ENCODE measurements around the gene SDHA.

The SDHA gene

DNA sequence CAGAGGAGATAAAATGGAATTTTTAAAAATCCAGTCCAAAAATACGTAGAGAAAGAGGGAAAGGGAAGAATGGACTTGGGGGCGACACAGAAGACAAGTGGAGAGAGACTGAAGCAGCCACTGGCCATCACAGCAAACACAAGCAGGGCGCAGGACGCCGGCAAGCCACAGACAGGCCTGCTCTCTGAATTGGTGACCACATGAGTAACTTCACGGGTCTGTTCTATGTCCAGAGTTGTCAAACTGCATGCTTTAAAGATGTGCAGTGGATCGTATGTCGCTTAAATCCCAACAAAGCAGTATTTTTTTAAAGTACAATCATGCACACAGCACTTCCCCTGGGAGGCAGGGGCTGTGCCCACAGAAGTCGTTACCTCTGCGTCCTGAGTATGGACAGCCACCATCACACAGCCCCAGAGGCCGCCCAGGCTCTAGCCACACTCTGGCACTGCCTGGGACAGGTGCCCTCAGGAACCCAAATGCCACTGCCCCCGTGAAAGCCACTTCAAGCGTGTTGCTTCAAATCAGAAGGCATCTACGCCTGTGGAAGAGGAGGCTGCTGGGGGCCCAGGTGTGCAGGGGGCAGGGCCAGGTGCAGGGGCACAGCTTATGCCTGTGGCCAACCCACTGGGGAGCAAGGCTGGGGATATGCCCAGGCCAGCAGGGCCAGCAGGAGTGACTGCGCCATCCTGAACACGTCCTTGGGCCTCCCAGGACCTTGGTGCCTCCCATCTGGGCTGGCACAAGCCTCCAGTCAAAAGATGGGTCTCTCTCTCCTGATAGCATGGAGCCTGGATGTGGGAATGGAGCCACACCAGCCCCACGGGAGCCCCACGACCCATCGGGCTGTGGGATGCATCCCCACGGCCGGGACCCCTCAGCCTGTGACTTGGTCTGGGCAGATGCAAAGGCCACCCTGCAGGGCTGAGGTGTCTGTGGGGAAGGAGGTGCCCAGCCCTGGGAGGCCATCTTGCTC, 32.7 kb upstream of the SDHA start:
- DNase-seq (ENCODE audit: low read depth in 4 of 4, low spot score in 1 of 4): no peak

DNA sequence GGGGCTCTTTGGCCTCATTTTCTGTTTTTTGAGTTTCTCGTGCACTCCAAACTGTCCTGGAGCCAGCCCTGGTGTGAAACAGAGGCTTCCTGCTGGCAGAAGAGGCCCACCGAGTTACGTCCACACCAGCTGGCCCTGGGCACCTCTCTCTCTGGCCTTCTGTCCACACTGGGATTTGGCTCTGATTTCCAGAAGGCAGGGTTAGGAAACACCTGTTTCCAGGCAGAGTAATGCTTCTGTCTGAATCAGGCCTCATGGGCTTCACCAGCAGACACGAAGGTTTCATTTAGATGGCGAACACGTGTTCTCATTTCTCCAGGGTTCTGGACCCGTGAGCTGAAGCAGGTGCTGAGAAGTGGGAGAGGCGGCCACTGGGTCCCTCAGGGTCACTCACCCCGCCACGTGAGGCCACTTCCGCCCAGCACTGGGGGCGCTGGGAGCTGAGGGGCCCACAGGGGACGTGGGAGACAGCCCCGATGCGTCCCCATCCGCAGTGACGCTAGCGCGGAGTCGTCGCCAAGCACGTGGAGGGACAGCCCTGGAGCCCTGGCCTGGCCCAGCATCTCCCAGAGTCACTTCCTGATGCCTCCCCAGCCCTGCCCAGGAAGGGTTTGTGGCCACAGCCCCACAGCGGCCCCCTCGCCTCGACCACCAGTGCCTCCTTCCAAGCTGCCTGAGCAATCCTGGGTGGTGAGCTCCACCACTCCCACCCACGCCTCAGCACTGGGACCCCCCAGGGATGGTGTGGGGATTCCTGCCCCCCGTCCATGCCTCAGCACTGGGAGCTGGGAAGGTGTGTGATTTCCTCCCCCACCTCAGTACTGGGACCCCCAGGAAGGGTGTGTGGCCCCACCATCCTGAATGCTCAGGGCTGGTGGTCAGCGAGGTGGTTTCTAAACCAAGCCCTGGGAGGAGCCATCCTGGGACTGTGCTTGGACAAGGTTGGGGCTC, 31.8 kb upstream of the SDHA start:
- no peak for DNase-seq (ENCODE audit: low read depth in 4 of 4, low spot score in 1 of 4)

DNA sequence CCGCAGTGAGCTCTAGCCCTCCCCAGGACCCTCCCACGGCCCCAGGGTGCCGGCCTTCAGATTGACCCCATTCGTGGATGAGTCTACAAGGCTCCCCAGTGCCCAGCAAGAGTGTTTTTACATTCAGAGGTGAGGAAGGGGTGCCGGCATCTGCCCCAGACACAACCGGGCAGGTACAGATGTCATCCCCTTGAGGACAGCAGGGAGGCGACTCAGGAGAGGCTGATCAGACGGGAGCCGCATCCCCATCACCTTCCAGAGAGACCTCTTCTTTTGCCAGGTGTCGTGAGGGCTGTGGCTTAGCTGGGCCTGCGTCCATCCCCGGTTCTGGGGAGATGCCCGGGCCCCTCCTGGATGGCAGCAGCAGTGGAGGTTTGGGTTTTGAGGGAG, 31.1 kb upstream of the SDHA start:
- DNase-seq (ENCODE audit: low read depth in 4 of 4, low spot score in 1 of 4): no peak

DNA sequence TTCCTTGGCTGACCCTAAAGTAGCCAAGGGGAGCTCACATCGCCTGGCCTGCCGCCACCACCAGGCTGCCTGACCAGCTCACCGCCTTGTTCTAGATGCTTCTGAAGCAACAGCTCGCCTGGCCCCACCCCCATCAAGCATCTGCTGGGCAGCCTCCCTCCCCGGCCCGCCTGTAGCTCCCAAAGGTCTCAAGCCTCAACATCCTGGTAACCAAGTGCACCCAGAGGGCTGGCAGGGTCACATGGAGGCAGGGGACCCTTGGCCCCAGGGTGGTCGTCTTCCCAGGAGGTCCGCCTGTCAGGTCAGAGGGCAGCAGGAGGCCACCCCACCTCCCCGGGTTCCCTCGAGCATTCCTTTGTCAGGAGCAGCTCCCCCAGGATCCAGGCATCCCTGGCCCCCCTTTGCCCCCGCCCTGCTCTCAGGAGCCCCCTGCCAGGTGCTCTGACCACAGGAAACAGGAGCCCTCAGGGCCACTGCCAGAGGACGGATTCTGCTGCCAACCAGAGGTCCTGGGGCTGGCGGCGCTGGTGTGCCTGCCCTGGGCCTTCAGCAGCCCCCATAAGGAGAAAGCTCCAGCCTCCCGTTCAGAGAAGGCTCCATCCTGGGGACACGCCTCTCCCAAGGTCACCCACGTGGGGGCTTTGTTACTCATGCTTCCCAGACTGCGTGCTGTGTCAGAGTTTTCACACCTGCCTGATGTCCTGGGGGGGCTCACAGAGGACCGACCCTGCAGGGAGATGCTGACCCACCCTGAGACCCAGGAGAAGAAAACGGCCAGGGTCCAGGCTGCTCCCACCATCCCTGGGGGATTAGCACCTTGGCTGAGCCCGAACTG, 30.3 kb upstream of the SDHA start:
- DNase-seq (ENCODE audit: low read depth in 4 of 4, low spot score in 1 of 4): no peak

DNA sequence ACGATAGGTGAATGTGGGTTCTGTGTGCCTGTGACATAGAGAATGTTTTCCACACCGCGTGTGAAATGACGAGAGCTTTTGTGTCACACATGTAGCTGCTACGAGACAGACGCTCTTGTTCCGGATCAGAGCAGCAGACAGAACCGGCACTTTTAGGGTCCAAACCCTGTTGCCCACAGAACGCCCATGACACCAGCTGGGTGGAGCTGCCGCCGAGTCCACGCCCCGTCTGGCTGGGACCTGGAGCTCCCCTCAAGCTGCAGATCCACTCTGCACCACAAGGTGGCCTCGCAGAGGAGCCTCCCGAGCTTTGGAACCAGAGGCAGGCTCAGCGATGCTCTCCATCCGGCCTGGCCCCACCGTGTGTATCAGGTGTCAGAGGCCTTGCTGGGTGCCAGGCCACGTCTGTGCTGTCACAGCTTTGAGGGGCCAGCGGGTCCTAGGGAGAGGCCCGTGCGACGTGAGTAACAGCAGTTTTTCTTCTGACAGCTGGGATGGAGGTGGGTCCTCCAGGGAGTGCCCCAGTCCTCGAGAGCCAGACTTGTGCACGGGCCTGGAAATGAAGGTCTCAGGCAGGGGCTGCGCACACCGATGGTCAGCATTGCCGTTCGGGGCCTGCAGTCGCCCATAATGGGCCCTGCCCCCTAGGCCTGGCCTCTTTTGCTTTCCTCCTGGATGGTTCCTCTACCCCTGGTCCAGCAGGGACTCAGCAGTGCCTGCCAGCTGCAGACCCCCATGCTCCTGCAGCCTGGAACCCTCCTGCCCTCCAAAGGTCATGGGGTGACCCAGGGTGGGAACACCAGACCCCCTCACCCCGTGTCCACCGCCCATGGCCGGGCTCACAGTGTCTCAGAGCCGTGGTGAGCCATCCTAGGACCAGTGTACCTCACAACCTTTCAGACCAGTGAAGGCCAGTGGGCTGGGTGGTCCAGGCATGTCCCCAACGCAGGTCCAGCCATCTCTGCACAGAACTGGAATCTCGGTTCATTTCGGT, 29.3 kb upstream of the SDHA start:
- peak; percentile 67 to 83 (median 79) for DNase-seq (ENCODE audit: low read depth in 4 of 4, low spot score in 1 of 4)

DNA sequence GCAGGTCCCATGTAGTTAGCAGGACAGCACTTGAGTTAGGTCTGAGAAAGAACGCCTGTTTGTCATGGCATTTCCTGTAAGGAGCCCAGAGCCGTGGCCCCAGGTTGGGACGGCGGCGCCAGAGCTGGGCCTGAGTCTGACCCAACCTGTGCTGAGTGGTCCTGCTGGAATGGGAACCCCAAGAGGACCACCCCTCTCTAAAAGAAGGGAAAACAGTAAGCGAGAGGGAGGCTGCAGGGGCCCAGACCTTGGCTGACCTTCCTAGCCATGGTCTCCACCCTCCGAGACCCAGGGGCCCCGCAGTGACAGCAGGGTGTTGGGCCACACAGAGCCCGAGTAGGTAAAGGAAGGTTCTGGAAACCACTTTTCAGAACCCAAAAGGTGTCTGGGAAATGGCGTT, 28.6 kb upstream of the SDHA start:
- DNase-seq (ENCODE audit: low read depth in 4 of 4, low spot score in 1 of 4): no peak

DNA sequence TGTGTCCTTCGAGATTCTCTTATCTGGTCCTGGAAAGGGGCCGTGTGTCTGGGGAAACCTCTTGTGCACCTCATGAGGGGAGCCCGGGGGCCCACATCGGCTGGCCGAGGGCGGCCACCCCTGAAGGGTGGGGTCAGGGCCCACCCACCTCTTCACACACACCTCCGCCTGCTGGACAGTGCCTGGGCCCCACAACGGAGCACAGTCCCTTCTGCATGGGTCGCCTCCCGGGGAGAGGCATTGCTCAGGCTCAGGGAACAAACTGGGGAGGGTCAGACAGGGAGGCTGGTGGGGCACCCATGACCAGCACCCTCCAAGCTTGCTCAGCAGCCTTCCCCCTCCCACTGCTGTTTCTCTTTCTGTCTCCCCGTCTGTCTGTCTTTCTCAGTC, 28.1 kb upstream of the SDHA start:
- DNase-seq (ENCODE audit: low read depth in 4 of 4, low spot score in 1 of 4): no peak

DNA sequence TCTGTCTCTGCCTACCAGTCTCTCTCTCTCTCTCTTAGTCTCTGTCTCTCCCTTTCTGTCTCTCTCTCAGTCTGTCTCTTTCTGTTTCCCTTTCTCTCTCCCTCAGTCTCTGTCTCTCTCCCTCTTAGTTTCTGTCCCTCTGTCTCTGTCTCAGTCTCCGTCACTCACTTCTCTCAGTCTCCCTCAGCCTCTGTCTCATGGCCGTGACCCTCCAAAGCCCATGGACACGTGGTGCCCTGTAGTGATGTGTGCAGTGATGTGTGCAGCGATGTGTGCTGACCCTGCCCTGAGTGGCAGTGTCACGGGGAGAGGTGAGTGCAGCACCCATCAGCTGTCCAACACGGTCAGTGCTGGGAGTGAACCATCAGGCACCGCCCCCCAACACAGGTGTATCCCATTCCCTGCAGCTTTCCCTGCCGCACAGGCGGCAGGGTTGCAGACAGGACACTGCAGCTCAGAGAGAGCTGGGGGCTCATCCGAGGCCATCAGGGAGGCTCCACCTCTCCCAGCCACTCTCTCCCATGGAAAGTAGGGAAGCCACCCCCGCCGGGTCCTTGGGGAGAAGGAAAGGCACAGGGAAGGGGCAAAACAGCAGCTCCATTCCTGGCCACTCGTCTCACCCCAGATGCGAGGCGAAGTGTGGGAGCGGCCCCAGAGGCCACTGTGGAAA, 27.6 kb upstream of the SDHA start:
- DNase-seq (ENCODE audit: low read depth in 4 of 4, low spot score in 1 of 4): no peak

DNA sequence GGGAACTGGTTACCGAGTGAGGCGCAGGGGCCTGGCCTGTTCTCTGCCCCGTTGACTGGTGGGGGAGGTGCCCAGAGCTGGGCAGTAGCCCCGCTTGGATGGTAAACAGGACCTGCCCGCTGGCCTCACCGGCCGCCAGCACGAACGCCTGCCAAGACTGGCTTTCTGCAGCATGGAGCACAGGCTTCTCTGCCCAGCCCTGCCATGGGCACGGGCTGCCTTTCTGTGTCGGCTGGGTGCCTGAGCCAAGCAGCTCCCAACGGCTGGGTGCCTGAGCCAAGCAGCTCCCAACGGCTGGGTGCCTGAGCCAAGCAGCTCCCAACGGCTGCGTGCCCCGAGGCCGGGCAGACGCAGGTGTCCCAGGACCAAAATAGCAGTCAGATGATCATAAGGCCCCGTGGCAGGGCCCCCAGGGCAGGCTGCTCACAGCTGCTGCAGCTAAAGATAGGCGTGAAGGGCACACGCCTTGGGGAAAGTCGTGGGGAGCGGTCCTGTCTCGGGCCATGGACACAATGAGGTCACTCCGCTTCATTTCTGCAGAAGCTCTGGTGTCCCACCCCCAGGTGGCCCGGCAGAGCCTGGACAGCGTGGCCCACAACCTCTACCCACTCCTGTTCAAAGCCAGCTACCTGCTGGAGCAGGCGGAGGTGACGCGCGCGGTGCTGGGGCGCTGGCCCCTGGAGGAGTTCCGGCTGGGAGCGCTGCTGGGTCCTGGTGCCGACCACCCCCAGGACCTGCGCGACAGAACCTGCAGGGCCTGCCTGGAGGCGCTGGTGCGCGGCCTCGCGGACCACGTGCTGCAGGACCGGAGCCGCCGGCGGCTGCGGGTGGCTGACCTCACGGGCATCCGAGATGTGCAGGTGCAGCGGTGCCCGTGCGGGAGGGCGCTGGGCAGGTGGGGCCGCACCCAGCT, 26.8 kb upstream of the SDHA start, which contains the start of gene LRRC14B:
LRRC14B (plus strand) TSS at position 460 of the 913 bp plus-strand sequence; CDS start at position 504, 44 bp downstream.
- no peak for DNase-seq (ENCODE audit: low read depth in 4 of 4, low spot score in 1 of 4)

DNA sequence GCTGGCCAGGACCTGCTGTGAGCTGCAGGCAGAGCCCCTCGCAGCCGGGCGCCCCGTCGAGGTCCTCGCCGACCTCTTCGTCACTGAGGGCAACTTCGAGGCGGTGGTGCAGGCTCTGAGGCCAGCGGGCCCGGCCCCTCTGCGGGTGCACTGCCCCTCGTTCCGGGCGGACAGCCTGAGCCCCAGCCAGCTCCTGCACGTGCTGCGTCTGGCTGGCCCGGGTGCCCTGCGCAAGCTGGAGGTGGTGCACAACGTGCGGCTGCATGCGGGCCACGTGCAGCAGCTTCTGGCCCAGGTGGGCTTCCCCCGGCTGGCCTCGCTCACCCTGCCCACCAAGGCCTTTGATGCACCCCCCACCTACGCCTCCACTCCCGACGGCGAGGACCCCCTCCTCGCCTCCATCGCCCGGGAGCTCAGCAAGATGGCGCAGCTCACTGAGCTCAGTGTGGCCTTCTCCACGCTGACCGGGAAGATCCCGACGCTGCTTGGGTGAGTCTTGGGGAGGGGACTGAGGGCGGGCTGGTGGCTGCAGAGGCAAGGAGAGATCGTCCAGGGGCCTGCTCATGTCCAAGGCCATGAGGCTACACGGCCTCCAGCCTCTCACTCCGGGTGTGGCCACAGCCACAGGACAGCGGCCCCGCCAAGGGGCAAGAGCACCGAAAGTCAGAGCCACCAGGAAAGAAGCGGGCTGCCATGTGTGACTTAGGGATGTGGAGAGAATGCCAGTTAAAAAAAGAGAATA, 26.0 kb upstream of the SDHA start:
- no peak for DNase-seq (ENCODE audit: low read depth in 4 of 4, low spot score in 1 of 4)

DNA sequence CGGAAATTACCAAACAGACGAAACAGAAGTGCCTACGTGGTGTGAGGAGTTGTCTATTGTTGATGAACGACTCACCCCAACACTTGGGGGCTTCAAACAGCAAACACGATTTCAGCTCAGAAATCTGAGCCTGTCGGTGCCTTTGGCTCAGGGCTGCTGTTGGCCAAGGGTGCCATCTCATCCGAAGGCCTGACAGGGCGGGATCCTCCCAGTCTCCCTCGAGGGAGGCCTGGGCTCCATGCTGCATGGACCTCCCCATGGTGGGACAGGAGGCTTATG, 25.5 kb upstream of the SDHA start:
- DNase-seq (ENCODE audit: low read depth in 4 of 4, low spot score in 1 of 4): no peak

DNA sequence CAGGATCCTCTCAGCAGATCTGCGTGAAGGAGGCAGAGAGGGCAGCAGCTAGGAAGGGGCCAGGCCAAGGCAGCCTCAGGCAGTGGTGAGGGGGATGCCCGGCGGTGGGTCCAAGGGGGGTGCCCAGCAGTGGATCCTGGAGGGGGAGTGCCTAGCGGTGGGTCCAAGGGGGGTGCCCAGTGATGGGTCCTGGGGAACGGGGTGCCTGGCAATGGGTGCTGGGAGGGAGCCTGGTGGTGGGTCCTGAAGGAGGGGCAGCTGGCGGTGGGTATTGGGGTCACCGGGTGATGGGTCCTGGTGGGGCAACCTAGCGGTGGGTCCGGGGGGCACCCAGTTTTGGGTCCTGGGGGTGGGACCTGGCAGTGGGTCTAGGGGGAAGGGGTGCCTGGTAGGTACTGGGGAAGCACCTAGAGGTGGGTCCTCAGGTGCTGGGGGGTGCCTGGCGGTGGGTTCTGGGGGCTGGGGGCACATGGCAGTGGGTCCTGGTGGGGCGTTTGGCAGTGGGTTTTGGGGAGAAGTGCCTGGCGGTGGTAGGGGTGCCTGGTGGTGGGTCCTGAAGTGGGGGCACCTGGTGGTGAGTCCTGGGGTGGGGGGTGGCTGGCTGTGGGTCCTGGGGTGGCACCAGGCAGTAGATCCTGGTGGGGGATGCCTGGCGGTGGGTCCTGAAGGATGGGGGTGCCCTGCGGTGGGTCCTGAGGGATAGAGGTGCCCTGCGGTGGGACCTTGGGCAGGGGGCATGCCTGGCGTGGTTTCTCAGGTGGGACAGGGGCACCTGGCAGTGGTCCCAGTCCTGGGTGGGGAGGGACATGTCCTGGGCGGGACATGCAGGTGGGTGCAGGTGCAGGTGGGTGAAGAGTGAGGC, 24.9 kb upstream of the SDHA start:
- no peak for DNase-seq (ENCODE audit: low read depth in 4 of 4, low spot score in 1 of 4)

DNA sequence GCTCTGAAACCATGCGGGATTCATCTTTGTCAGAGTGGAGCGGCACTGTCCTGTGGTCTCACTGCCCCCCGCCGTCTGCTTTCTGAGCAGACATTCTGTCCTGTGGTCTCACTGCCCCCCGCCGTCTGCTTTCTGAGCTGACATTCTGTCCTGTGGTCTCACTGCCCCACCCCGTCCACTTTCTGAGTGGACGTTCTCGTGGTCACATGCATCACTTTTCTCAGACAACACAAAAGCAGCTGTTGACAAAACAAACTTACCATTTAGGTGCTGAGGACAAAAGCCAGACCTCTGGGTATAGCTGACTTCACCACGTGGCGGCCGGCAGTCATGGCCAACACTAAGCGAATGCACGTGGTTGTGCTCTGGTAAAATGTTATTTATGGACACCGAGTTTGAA, 24.0 kb upstream of the SDHA start:
- no peak for DNase-seq (ENCODE audit: low read depth in 4 of 4, low spot score in 1 of 4)

DNA sequence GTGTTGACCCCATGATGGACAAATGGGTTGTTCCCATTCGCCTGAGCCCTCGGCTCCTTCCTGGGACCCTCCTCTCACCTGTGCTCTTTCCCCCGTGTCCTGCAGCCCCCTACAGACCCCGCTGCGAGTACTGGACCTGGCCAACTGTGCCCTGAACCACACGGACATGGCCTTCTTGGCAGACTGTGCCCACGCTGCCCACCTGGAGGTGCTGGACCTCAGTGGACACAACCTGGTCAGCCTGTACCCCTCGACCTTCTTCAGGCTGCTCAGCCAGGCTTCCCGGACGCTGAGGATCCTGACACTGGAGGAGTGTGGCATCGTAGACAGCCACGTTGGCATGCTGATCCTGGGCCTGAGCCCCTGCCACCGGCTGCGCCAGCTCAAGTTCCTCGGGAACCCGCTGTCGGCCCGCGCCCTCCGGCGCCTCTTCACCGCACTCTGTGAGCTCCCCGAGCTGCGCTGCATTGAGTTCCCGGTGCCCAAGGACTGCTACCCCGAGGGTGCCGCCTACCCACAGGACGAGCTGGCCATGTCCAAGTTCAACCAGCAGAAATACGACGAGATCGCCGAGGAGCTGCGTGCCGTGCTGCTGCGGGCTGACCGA, 23.4 kb upstream of the SDHA start:
- no peak for DNase-seq (ENCODE audit: low read depth in 4 of 4, low spot score in 1 of 4)

DNA sequence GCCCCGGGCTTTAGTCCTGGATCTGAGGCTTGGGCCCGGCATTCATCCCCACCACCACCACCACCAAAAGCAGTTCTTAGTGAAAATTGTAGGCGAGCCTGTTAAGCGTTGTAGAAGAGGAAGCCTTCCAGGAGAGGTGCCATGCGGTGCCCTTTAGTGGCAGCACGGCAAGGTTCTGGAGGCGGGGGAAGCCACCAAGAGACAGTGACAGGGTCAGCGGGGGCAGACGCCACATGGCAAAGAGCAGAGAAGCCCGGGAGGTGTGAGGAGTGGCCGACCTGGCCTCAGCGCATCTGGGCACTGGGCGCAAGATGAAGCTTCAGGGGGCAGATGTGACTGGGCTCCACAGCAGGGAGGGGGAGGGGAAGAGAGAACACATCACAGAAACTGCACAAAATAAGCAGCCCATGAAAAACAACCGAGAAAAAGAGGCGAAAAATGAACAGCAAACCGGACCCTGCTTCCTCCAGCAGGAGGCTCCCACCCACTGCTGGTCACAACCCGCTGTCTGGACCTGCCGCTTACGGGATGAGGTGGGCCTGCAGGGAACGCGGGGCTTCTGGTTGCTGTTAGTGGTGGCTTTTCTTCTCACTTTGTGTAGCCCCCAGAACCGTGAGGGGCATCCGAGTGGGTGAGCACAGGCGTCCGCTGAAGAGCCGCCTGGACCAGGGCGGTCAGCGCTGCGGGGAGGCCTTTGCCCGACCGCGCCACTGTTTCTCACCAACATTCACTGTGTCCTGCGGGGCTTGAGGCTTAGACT, 22.5 kb upstream of the SDHA start:
- no peak for DNase-seq (ENCODE audit: low read depth in 4 of 4, low spot score in 1 of 4)

DNA sequence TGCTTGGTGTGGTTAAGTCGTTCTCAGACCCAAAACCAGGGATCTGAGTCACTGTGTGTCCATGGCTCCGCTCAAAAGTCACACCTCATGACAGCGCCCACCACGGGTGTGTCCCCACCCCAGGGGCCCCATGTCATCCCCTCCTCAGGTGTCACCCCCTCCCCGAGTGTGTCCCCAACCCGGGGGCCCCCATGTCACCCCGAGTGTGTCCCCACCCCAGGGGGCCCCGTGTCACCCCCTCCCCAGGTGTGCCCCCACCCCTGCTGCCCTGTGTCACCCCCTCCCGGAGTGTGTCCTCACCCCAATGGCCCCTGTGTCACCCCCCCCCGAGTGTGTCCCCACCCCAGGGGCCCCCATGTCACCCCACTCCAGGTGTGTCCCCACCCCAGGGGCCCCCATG, 21.8 kb upstream of the SDHA start:
- no peak for DNase-seq (ENCODE audit: low read depth in 4 of 4, low spot score in 1 of 4)

All from stimulated activated CD4-positive, alpha-beta T cell treated with anti-CD3 and anti-CD28 coated beads, Interleukin-1b, Interleukin-23, amount 100 ng/mL, for 24 hours (primary cell).